Keratinocyte (primary cell): Measurements from ENCODE around the gene DENND5A.

Experiments used
- CTCF ChIP-seq, 3 experiments: IDR thresholded peaks in 1 of 3; conservative IDR thresholded peaks in 1 of 3; optimal IDR thresholded peaks in 1 of 3; 2 replicates in 2 of 3; 3 replicates in 1 of 3; pipeline versions ENCODE3 to v1.5.1; 2011; ENCODE audit warnings: low read length in 3 of 3, mild to moderate bottlenecking in 3 of 3, moderate library complexity in 2 of 3, control low read depth in 1 of 3, inconsistent platforms in 1 of 3; ENCODE audit not compliant: insufficient read depth in 2 of 3; ENCODE audit errors: extremely low read depth in 1 of 3
- EZH2 ChIP-seq: IDR thresholded peaks from one replicate; pipeline ENCODE4 v1.6.1; 2012; ENCODE audit warnings: inconsistent platforms, mild to moderate bottlenecking, low read length, moderate library complexity

GRCh38 chr11:9104580-9104979 lies 160.6 kb downstream of the DENND5A start:
- no peak for TF ChIP-seq CTCF (optimal IDR thresholded peaks at IDR 0.05 in 1 of 3, IDR thresholded peaks at IDR 0.05 in 1 of 3, conservative IDR thresholded peaks at IDR 0.05 in 1 of 3; ENCODE audit: extremely low read depth in 1 of 3, insufficient read depth in 2 of 3, low read length in 3 of 3)
- no peak for TF ChIP-seq EZH2
